GM12874 (cell line): ENCODE measurements around the gene CA12.

Experiments used
- TF ChIP-seq, protein P1 (sequence below): IDR thresholded peaks from 2 replicates; pipeline ENCODE4 v1.5.1; 2011; ENCODE audit warnings: low read depth, mild to moderate bottlenecking, control low read depth, low read length, moderate library complexity; ENCODE audit not compliant: insufficient read depth

Gene CA12

DNA sequence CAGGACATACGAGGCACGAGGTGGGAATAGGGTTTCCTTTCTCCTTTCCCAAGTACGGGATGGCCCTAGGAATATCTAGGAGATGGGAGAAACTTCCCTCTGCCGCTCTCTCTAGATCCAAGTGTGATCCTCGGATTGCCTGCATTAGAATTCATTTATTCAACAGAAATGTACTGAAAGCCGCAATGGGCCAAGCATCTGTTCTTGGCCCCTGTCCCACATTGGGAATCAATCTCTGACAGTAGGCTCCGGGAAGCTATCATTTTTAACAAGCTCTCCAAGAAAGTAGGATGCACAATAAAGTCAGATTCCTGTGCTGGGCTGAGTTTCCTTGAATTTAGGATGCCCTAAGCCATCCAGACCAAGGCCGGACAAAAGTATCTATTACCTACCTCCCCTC lies 37.2 kb upstream of the CA12 start:
- TF ChIP-seq, protein P1, sequence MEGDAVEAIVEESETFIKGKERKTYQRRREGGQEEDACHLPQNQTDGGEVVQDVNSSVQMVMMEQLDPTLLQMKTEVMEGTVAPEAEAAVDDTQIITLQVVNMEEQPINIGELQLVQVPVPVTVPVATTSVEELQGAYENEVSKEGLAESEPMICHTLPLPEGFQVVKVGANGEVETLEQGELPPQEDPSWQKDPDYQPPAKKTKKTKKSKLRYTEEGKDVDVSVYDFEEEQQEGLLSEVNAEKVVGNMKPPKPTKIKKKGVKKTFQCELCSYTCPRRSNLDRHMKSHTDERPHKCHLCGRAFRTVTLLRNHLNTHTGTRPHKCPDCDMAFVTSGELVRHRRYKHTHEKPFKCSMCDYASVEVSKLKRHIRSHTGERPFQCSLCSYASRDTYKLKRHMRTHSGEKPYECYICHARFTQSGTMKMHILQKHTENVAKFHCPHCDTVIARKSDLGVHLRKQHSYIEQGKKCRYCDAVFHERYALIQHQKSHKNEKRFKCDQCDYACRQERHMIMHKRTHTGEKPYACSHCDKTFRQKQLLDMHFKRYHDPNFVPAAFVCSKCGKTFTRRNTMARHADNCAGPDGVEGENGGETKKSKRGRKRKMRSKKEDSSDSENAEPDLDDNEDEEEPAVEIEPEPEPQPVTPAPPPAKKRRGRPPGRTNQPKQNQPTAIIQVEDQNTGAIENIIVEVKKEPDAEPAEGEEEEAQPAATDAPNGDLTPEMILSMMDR: no peak

DNA sequence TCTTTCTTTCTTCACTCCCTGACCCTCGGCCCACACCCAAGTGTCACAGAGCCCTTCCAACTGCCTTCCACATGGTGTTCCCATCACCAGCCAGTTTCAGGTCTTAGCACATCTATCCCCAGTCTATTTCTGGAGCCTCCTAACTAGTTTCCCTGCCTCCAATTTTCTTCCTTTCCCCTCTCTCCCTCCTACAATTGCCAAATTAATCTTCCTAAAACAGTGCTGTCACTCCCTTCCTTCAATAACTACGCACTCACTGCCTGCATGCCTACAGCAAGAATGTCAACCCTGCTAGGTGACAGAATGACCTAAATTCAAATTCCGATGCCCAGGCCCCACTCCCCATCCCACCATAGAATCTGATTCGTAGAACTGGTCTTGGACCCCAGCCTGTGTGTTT lies 36.1 kb upstream of the CA12 start:
- TF ChIP-seq, protein P1: no peak

DNA sequence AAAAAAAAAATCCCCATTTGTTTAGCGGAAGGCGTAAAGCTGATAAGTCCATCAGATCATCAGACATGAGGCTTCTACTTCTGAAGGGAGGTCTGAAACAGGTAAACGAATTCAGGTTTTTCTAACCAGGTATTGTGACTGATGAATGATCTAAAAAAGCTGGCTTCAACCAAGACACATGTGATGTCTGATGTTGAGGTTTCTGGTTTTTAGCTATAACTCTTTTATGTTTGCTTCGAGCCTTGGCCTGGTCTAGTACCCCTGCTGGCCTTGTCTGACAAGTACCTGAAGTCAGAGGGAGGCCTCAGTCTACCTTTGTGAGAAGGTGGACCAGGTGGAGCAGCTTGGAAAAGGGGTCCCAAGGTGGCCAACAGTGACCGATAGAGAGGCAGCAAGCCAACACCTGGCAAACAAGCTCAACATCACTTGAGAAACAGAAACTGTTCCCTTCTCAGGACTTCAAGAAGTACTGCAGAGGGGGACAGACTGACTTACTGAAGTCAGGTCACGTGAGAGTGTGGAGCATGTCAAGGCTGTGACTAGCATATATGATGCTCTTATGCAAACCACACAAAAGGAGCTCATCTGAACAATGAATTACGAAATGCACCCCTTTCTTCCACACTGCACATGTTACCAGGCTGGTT lies 33.0 kb upstream of the CA12 start:
- TF ChIP-seq, protein P1: no peak

DNA sequence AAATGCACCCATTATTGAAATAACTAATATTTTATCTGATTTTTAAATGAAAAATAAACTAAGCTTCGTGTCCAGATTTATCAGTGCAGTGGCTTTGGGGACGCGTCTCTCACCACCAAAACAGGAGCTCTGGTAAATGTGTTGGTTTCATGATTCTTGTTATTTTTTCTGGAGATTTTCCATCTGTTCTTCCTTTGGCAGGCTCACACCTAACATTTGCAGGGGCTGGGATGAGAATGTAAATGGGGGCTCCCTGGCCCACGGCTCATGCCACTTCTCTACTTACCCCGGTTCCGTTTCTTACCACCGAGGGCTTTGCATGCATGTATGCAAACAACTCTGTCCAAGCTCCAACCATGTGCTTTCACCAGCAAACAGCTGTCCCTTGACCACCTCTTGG lies 30.9 kb upstream of the CA12 start:
- TF ChIP-seq, protein P1: no peak

DNA sequence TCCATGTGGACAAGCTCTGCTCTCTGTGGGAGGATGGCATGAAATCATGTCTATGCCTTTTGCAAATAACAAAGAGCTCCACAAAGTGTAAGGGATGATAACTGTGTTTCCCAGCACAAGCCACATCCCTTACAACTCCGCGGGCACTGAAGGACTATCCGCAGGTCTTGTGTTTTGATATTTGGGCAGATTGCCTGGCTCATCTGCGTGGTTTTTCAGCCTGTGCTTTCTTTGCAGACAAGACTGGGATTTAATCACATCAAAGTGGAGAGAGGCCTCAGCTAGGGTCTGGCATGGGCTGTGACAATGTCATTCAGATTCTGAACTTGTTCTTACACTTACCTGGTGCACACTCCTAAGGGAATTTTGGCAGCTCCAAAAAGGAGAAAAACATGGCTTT lies 30.2 kb upstream of the CA12 start:
- TF ChIP-seq, protein P1: no peak

DNA sequence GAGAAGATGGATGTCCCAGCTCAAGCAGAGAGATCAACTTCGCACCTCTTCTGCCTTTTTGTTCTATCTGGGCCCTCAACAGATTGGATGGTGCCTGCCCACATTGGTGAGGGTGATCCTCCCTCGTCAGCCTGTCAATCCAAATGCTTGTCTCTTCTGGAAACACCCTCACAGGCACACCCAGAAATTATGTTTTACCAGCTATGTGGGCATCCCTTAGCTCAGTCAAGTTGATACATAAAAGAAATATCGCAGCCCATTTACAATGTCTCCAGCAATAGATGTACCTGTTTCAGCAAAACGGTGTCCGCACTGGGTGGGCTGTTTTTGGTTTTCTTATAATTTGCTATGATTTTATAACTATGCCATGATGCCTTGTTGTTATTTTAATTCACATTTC lies 27.5 kb upstream of the CA12 start:
- TF ChIP-seq, protein P1: no peak

DNA sequence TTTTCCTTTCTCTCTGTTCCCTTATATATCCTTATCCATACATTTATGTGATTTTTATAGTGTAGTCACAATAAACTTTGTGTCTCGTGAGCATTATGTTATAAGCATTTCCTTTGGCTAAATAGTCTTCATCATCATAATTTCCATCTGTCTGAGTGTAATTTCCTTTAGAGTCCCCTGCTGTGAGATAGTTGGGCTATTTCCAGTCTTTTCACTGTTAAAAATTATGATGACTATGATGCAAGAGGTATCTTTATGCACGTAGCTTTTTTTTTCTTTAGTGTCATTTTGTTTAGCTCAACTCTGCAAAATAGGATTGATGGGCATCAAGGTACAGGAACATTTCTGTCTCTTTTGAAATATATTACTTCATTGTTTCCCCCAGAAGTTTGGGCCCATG lies 26.9 kb upstream of the CA12 start:
- TF ChIP-seq, protein P1: no peak
